Breast epithelium (tissue), 4 donors: ENCODE data around the gene MYDGF. TPM values are rescaled to one million over a fixed set of nuclear protein-coding genes. Genes with fewer than 3 reads are reported as not detected.

Source experiments
- DNase-seq, 2 donors: peaks; one replicate each; pipeline ENCODE4 v3.0.0-alpha.2; 2019; ENCODE audit warnings: low spot score in 2 of 2
- H3K27ac ChIP-seq, 2 donors: fragments of 200-600 bp; sonication (generic) in 1 of 2; one replicate each; pipeline ENCODE4 v1.5.1; 2016 to 2019; ENCODE audit warnings: mild to moderate bottlenecking in 1 of 2
- H3K27me3 ChIP-seq, 2 donors: fragments of 200-600 bp; sonication (generic) in 1 of 2; one replicate each; pipeline versions ENCODE4 v1.5.1 to v1.6.0; 2017 to 2019; ENCODE audit warnings: control low read depth in 1 of 2, mild to moderate bottlenecking in 1 of 2
- H3K36me3 ChIP-seq: fragments of 200-600 bp; one replicate; pipeline ENCODE4 v1.5.1; 2019
- H3K4me1 ChIP-seq, 2 donors: fragments of 200-600 bp; sonication (generic); one replicate each; pipeline ENCODE4 v1.5.1; 2016 to 2019; ENCODE audit warnings: control low read depth in 1 of 2
- H3K4me3 ChIP-seq, 3 donors: fragments of 200-600 bp; sonication (generic); 1 replicate in 2 of 3; 2 replicates in 1 of 3; pipeline ENCODE4 v1.5.1; 2016 to 2019; ENCODE audit warnings: mild to moderate bottlenecking in 3 of 3, moderate library complexity in 2 of 3
- H3K9me3 ChIP-seq, 2 donors: fragments of 200-600 bp; sonication (generic) in 1 of 2; one replicate each; pipeline ENCODE4 v1.5.1; 2016 to 2019; ENCODE audit warnings: control low read depth in 1 of 2
- POLR2A ChIP-seq: fragments of 450-650 bp; IDR thresholded peaks from one replicate; pipeline ENCODE4 v1.6.1; 2016; ENCODE audit warnings: antibody characterized with exemption, mild to moderate bottlenecking, moderate library complexity
- POLR2AphosphoS5 ChIP-seq, 3 donors: sonication (generic); formaldehyde crosslinking; IDR thresholded peaks; one replicate each; pipeline ENCODE4 v1.6.1; 2017; ENCODE audit warnings: antibody characterized with exemption in 3 of 3
- intact Hi-C: fragments of 100-400 bp; cut with DNase I; formaldehyde crosslinking; loops from one replicate; pipeline ENCODE4 v1.15.1; 2023; ENCODE audit warnings: low total_unique reads
- total RNA-seq, 3 donors: library from RNA; depleted of rRNA; stranded (reverse); fragments of >200 nt; gene quantifications; one replicate each; pipeline ENCODE4 v1.1.0, GENCODE V29; 2016
- TF ChIP-seq, protein P1 (sequence below), 3 donors: fragments of 450-650 bp; IDR thresholded peaks; one replicate each; pipeline ENCODE4 v1.5.1; 2016 to 2017; ENCODE audit warnings: antibody characterized with exemption in 3 of 3, mild to moderate bottlenecking in 3 of 3, moderate library complexity in 3 of 3

The MYDGF gene
- total RNA-seq, 3 donors from 2014 or later, result 36.3 to 55.1 (median 42.1) TPM

DNA sequence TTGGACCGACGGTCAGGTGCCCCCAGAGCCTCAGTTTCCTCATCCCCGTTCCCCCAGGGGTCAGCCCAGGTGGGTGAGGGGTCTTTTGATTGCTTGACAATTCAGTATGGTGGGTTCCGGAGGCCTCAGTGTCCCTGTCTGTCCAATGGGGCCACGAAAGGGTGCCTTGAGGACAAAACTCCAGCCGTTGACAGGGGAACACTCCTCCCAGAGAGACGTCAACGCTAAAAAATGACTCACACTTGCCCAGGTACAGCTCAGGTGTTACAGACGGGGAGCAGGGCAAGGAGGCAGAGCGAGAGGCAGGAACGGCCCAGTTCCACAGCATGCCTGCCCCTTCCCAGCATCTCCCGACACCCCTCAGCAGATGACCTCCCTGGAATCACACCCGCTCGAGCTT lies 29.0 kb downstream of the MYDGF start:
- peak overlapping the region in 2 of 3 donors; percentile 73 to 82 for H3K4me3 ChIP-seq
- no peaks in the 10 kb centered on the region for H3K9me3 ChIP-seq
- no peaks in the 10 kb centered on the region for H3K4me1 ChIP-seq
- no peaks in the 10 kb centered on the region for H3K36me3 ChIP-seq
- no peaks in the 10 kb centered on the region for H3K27me3 ChIP-seq
- TF ChIP-seq, protein P1, sequence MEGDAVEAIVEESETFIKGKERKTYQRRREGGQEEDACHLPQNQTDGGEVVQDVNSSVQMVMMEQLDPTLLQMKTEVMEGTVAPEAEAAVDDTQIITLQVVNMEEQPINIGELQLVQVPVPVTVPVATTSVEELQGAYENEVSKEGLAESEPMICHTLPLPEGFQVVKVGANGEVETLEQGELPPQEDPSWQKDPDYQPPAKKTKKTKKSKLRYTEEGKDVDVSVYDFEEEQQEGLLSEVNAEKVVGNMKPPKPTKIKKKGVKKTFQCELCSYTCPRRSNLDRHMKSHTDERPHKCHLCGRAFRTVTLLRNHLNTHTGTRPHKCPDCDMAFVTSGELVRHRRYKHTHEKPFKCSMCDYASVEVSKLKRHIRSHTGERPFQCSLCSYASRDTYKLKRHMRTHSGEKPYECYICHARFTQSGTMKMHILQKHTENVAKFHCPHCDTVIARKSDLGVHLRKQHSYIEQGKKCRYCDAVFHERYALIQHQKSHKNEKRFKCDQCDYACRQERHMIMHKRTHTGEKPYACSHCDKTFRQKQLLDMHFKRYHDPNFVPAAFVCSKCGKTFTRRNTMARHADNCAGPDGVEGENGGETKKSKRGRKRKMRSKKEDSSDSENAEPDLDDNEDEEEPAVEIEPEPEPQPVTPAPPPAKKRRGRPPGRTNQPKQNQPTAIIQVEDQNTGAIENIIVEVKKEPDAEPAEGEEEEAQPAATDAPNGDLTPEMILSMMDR (IDR thresholded peaks at IDR 0.05), result no peak
- no peak for TF ChIP-seq POLR2A
- no peak for TF ChIP-seq POLR2AphosphoS5 (IDR thresholded peaks at IDR 0.05)
- intact Hi-C loops, result no loop called here
- DNase-seq, result no peak
- peak overlapping the region in 1 of 2 donors; percentile 13 for H3K27ac ChIP-seq

DNA sequence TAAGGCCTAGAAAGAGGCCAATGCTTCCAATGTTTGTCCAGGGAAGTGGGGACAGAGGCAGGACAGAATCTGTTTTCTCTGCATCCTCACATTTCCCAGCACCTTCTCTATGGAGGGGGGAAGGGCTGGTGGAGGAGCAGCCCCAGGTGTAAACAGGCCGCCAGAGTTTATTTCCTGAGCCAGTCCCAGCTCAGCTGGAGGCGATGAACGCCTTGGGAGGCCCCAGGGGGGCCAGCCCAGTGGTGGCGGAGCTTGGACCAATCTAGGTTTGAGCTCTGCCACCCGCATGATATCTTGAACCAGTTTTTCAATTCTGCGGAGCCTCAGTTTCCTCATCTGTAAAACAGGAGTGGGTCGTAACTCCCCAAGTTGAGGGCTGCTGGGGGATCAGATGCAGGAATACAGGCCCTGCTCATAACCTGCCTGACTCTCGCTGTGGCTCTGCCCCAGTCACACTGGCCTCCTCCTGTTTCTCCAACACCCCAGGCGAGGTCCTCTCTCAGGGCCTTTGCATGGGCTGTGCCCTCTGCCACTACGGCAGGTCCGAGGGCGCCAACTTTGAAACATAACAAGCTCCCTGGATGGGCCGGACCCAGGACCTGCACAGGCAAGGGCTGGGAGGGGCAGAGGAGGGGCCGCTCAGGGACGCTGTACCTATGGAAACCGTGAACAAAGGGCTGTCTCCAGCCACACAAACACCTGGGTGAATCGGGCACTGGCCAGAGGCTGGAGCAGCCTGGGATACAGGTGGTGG lies 29.7 kb downstream of the MYDGF start:
- TF ChIP-seq POLR2AphosphoS5 (IDR thresholded peaks at IDR 0.05) (no peak), POLR2A (no peak)
- TF ChIP-seq, protein P1 (IDR thresholded peaks at IDR 0.05), result no peak
- H3K27ac ChIP-seq, result peak overlapping the region in 1 of 2 donors; percentile 13
- no peaks in the 10 kb centered on the region for H3K36me3 ChIP-seq
- H3K9me3 ChIP-seq, result no peaks in the 10 kb centered on the region
- no peak for DNase-seq
- H3K4me3 ChIP-seq, result peak overlapping the region; percentile 60 to 82 (median 73)
- intact Hi-C loops, result no loop called here
- no peaks in the 10 kb centered on the region for H3K4me1 ChIP-seq
- H3K27me3 ChIP-seq, result no peaks in the 10 kb centered on the region

DNA sequence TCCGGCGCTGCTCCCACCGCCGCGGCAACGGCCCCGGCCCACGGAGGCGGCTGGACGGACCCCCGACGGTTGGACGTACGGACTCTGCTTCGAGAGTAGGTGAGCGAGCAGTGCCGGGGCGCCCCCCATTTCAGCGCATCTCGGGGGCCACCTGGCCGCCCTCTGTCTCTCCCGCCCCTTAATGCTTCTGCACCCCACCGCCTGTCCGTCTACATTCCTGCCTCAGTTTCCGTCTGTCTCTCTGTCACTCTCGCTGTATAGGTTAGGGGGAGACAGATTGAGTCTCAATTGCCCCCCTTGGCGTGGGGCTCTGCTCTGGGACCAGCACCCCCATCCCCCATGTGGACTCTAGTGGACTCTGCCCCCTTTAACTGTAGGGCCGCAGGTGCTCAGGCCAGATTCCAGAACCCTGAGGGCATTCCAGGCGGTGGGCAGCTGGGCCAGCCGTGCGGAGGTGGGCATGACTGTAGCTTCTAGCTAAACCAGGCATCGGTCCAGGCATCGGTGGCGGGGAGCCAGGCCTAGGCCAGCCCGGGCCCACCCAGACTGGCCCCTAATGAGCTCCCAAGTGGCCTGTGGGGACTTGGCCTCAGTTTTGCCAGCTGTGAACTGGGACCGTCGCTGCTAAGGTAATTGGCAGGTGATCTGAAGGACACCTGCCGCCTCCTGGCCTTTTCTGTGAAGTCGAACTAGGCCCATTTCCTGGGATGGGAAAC lies 30.5 kb downstream of the MYDGF start:
- no peaks in the 10 kb centered on the region for H3K9me3 ChIP-seq
- intact Hi-C loops, result no loop called here
- H3K27ac ChIP-seq, result peak overlapping the region; percentile 45 to 62
- no peaks in the 10 kb centered on the region for H3K36me3 ChIP-seq
- no peaks in the 10 kb centered on the region for H3K27me3 ChIP-seq
- no peak for TF ChIP-seq POLR2A
- TF ChIP-seq, protein P1 (IDR thresholded peaks at IDR 0.05), result no peak
- TF ChIP-seq POLR2AphosphoS5 (IDR thresholded peaks at IDR 0.05), result no peak
- H3K4me3 ChIP-seq, result peak overlapping the region; percentile 60 to 82 (median 73)
- no peak for DNase-seq
- H3K4me1 ChIP-seq, result no peaks in the 10 kb centered on the region

DNA sequence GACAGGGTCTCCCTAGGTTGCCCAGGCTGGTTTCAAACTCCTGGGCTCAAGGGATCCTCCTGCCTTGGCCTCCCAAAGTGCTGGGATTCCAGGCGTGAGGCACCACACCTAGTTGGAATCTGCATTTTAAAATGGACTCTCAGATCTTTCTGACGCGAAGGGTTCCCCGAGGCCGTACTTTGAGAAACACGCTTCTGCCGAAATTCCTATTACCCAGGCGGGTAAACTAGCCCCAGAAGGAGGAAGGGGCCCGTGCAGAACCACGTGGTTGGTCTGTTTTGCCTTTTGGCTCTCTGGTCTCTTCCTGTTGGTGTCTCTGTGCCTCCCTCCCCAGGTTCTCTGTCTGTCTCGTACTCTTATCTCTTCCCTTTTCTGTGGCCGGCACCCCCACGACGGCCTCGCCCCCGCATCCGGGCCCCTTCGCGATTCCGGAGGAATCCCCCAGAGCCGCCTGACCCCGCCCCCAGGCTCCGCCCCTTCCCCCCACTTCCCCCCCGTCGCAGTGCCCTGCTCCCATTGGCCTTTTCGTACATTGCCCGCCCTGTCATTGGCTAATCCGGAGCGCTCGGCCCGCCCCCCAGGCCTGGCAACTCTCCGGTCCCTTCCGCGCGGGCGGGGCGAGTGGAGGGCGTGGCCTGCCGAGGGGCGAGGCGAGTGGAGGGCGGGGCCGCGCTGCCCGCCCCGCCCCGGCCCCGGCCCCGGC lies 31.2 kb downstream of the MYDGF start, which contains the start of gene TNFAIP8L1:
Gene TNFAIP8L1, plus strand, starts transcription at position 689 of the 703 bp plus-strand sequence. CDS start 12,354 bp downstream, outside the sequence.
- peak; percentile 95 to 97 for DNase-seq
- H3K36me3 ChIP-seq, result no peaks in the 10 kb centered on the region
- intact Hi-C loops, result no loop called here
- H3K27me3 ChIP-seq, result no peaks in the 10 kb centered on the region
- peak within 1 kb of the TSS; percentile 72 to 80 for H3K27ac ChIP-seq
- peak within 1 kb of the TSS; percentile 60 to 82 (median 73) for H3K4me3 ChIP-seq
- H3K4me1 ChIP-seq, result no peaks in the 10 kb centered on the region
- no peak for TF ChIP-seq POLR2A
- TF ChIP-seq POLR2AphosphoS5 (IDR thresholded peaks at IDR 0.05), result peak in 2 of 3 donors; percentile 12 to 29
- TF ChIP-seq, protein P1 (IDR thresholded peaks at IDR 0.05), result no peak
- H3K9me3 ChIP-seq, result no peaks in the 10 kb centered on the region
